GM12865 (cell line): ENCODE results near the gene CAPN3.

Experiments
- DNase-seq: peaks from one replicate; pipeline ENCODE4 v3.0.0; 2010; ENCODE audit warnings: low read depth
- H3K4me3 ChIP-seq: 2 replicates; pipeline ENCODE4 v1.5.1; 2011; ENCODE audit warnings: mild to moderate bottlenecking, low read depth, low read length, control low read depth
- CTCF ChIP-seq: IDR thresholded peaks from 2 replicates; pipeline ENCODE4 v1.5.1; 2011; ENCODE audit warnings: low read length, control low read depth, low read depth, inconsistent platforms; ENCODE audit not compliant: insufficient read depth; ENCODE audit errors: missing control alignments

Gene CAPN3

GRCh38 chr15:42373936-42374335 is 14.6 kb downstream of the CAPN3 start:
- DNase-seq: no peak
- no peak overlapping the region for H3K4me3 ChIP-seq
- no peak for TF ChIP-seq CTCF

GRCh38 chr15:42374810-42375209 is 15.5 kb downstream of the CAPN3 start:
- TF ChIP-seq CTCF: no peak
- no peak for DNase-seq

GRCh38 chr15:42375252-42375651 is 16.0 kb downstream of the CAPN3 start:
- DNase-seq: no peak
- no peak overlapping the region for H3K4me3 ChIP-seq
- no peak for TF ChIP-seq CTCF

More at GRCh38 chr15:42374810-42375209, 15.5 kb downstream of the CAPN3 start:
- H3K4me3 ChIP-seq: no peak overlapping the region

GRCh38 chr15:42375941-42376340 is 16.6 kb downstream of the CAPN3 start:
- no peak for DNase-seq
- no peak overlapping the region for H3K4me3 ChIP-seq
- no peak for TF ChIP-seq CTCF

- DNase-seq: no peak
- no peak for TF ChIP-seq CTCF
- H3K4me3 ChIP-seq: no peak overlapping the region
These were observed 18.7 kb downstream of the CAPN3 start for GRCh38 chr15:42378011-42378410.

- DNase-seq: no peak
- no peak overlapping the region for H3K4me3 ChIP-seq
- TF ChIP-seq CTCF: no peak
These were observed 25.3 kb downstream of the CAPN3 start for GRCh38 chr15:42384597-42384996.

GRCh38 chr15:42385206-42385979 is 26.1 kb downstream of the CAPN3 start:
- no peak overlapping the region for H3K4me3 ChIP-seq
- DNase-seq: peak; percentile 59
- peak; percentile 66 for TF ChIP-seq CTCF
